Ecto neural progenitor cell (in vitro differentiated cells): ENCODE data around the gene ING3.
A peak's percentile ranks its signal among the peaks of the same experiment; 100 is the strongest.
"Not testable (repeated sequence)": the region's sequence is repeated elsewhere in the genome, so short reads cannot be mapped to it uniquely, and the experiment has no call there.

Source experiments
- DNase-seq: peaks from one replicate; pipeline ENCODE4 v3.0.0-alpha.2; 2018; ENCODE audit warnings: low spot score

Gene ING3

GRCh38 chr7:120951309-120951699 is 727 bp downstream of the ING3 start:
- no peak for DNase-seq

GRCh38 chr7:120951826-120952225 is 1.2 kb downstream of the ING3 start:
- DNase-seq = no peak

- no peak for DNase-seq
Measured at GRCh38 chr7:120955577-120956149, 5.1 kb downstream of the ING3 start.

- no peak for DNase-seq
Measured at GRCh38 chr7:120959929-120960484, 9.4 kb downstream of the ING3 start.

GRCh38 chr7:120960714-120961113 is 10.1 kb downstream of the ING3 start:
- no peak for DNase-seq

GRCh38 chr7:120961638-120962173 is 11.1 kb downstream of the ING3 start:
- no peak for DNase-seq

GRCh38 chr7:120964088-120964487 is 13.5 kb downstream of the ING3 start:
- DNase-seq = no peak

GRCh38 chr7:120966961-120967360 is 16.4 kb downstream of the ING3 start:
- DNase-seq = no peak

GRCh38 chr7:120973849-120974248 is 23.3 kb downstream of the ING3 start:
- DNase-seq = no peak

GRCh38 chr7:120979765-120980499 is 29.4 kb downstream of the ING3 start:
- no peak for DNase-seq

GRCh38 chr7:120981117-120981516 is 30.5 kb downstream of the ING3 start:
- DNase-seq = no peak

GRCh38 chr7:120981888-120982615 is 31.5 kb downstream of the ING3 start:
- no peak for DNase-seq

GRCh38 chr7:120983592-120983991 is 33.0 kb downstream of the ING3 start:
- DNase-seq = not testable (repeated sequence)

GRCh38 chr7:120984406-120984805 is 33.8 kb downstream of the ING3 start:
- no peak for DNase-seq

- no peak for DNase-seq
Measured at GRCh38 chr7:120985130-120985758, 34.7 kb downstream of the ING3 start.

GRCh38 chr7:120985839-120986238 is 35.3 kb downstream of the ING3 start:
- DNase-seq = no peak

- DNase-seq = no peak
Measured at GRCh38 chr7:120986650-120987049, 36.1 kb downstream of the ING3 start.

- DNase-seq = no peak
Measured at GRCh38 chr7:120987280-120987679, 36.7 kb downstream of the ING3 start.

GRCh38 chr7:120987683-120988590 is 37.4 kb downstream of the ING3 start:
- DNase-seq = peak; percentile 83

- peak; percentile 69 for DNase-seq
Measured at GRCh38 chr7:120988591-120989256, 38.1 kb downstream of the ING3 start, which contains the start of gene CPED1. TSS of gene CPED1 (plus strand) at chr7:120988711. CDS start at chr7:120989622, 911 bp downstream.
